GM23338 (cell line): ENCODE measurements around the gene TPP1. TPM values are rescaled to one million over a fixed set of nuclear protein-coding genes. Genes with fewer than 3 reads are reported as not detected.

Experiments
- ATAC-seq: fragments of 200-7000 bp; cut with Tn5 transposase; 3 replicates; pipeline ENCODE4 v1.9.1; 2020
- DNase-seq: peaks from one replicate; pipeline ENCODE4 v3.0.0-alpha.2; 2015; ENCODE audit warnings: low spot score
- H2AFZ ChIP-seq: fragments of 200-600 bp; sonication (generic); 2 replicates; pipeline ENCODE4 v1.8.0; 2016; ENCODE audit warnings: antibody characterized with exemption, mild to moderate bottlenecking, moderate library complexity
- H3F3A ChIP-seq: fragments of 200-600 bp; sonication (generic); replicated peaks from 2 replicates; pipeline ENCODE4 v1.8.0; 2017; ENCODE audit warnings: antibody characterized with exemption, mixed run types, low read depth
- H3K27ac ChIP-seq: fragments of 200-600 bp; sonication (generic); 2 replicates; pipeline ENCODE4 v1.6.1; 2016; ENCODE audit warnings: low read depth
- H3K27me3 ChIP-seq: fragments of 200-600 bp; sonication (generic); 2 replicates; pipeline ENCODE4 v1.8.0; 2016; ENCODE audit warnings: mild to moderate bottlenecking, mixed run types, moderate library complexity; ENCODE audit not compliant: insufficient read depth
- H3K36me3 ChIP-seq: fragments of 200-600 bp; sonication (generic); 2 replicates; pipeline ENCODE4 v1.8.0; 2016; ENCODE audit warnings: mild to moderate bottlenecking; ENCODE audit not compliant: insufficient read depth
- H3K4me1 ChIP-seq: fragments of 200-600 bp; sonication (generic); 2 replicates; pipeline ENCODE4 v1.8.0; 2016; ENCODE audit warnings: mild to moderate bottlenecking, moderate library complexity; ENCODE audit not compliant: insufficient read depth
- H3K4me2 ChIP-seq: fragments of 200-600 bp; sonication (generic); 2 replicates; pipeline ENCODE4 v1.7.1; 2017; ENCODE audit warnings: mixed run types
- H3K4me3 ChIP-seq: fragments of 200-600 bp; sonication (generic); 2 replicates; pipeline ENCODE4 v1.6.1; 2016; ENCODE audit warnings: mixed run types
- H3K79me2 ChIP-seq: fragments of 200-600 bp; sonication (generic); replicated peaks from 2 replicates; pipeline ENCODE4 v1.8.0; 2017; ENCODE audit warnings: mild to moderate bottlenecking; ENCODE audit not compliant: insufficient read depth
- H3K9me2 ChIP-seq: fragments of 200-600 bp; sonication (generic); 2 replicates; pipeline ENCODE4 v1.8.0; 2017; ENCODE audit not compliant: insufficient read depth
- H4K20me1 ChIP-seq: fragments of 200-600 bp; sonication (generic); replicated peaks from 2 replicates; pipeline ENCODE4 v1.8.0; 2017; ENCODE audit warnings: mild to moderate bottlenecking; ENCODE audit not compliant: insufficient read depth
- H3K27ac Mint-ChIP-seq: 2 replicates; pipeline ENCODE4 v1.8.0; 2020; ENCODE audit warnings: inconsistent platforms, mild to moderate bottlenecking, moderate library complexity, mixed read lengths
- H3K27me3 Mint-ChIP-seq: 3 replicates; pipeline ENCODE4 v1.8.0; 2022; ENCODE audit warnings: low read depth, mild to moderate bottlenecking, moderate library complexity, mixed read lengths, inconsistent platforms; ENCODE audit not compliant: insufficient read depth, poor library complexity
- H3K36me3 Mint-ChIP-seq: 3 replicates; pipeline ENCODE4 v1.8.0; 2021; ENCODE audit warnings: low read depth, mild to moderate bottlenecking, inconsistent platforms, moderate library complexity, mixed read lengths
- H3K4me1 Mint-ChIP-seq: 3 replicates; pipeline ENCODE4 v1.8.0; 2020; ENCODE audit warnings: mild to moderate bottlenecking, inconsistent platforms, mixed read lengths
- H3K4me3 Mint-ChIP-seq: 3 replicates; pipeline ENCODE4 v1.8.0; 2021; ENCODE audit warnings: moderate library complexity, mild to moderate bottlenecking, inconsistent platforms, mixed read lengths
- H3K9me3 Mint-ChIP-seq: 3 replicates; pipeline ENCODE4 v1.8.0; 2020; ENCODE audit warnings: moderate library complexity, mild to moderate bottlenecking, inconsistent platforms, mixed read lengths
- CREB1 ChIP-seq: fragments of 250-450 bp; sonication (Bioruptor Pico); IDR thresholded peaks from 2 replicates; pipeline ENCODE4 v1.5.0; 2020; ENCODE audit warnings: low read depth, mild to moderate bottlenecking, moderate library complexity
- EZH2 ChIP-seq: fragments of 200-600 bp; sonication (generic); IDR thresholded peaks from one replicate; pipeline ENCODE4 v1.8.0; 2017; ENCODE audit warnings: antibody characterized with exemption, mild to moderate bottlenecking, low read depth; ENCODE audit not compliant: unreplicated experiment
- EZH2phosphoT487 ChIP-seq: fragments of 200-600 bp; sonication (generic); IDR thresholded peaks from one replicate; pipeline ENCODE4 v1.8.1; 2018; ENCODE audit warnings: antibody characterized with exemption; ENCODE audit not compliant: unreplicated experiment
- JUNB ChIP-seq: IDR thresholded peaks from one replicate; pipeline ENCODE4 v1.6.1; 2016; ENCODE audit warnings: antibody characterized with exemption; ENCODE audit not compliant: unreplicated experiment
- NANOG ChIP-seq: IDR thresholded peaks from 2 replicates; pipeline ENCODE4 v1.6.1; 2016; ENCODE audit warnings: antibody characterized with exemption, borderline replicate concordance
- POLR2AphosphoS5 ChIP-seq: IDR thresholded peaks from 2 replicates; pipeline ENCODE4 v1.6.1; 2016; ENCODE audit warnings: antibody characterized with exemption, low read depth
- STAT1 ChIP-seq: IDR thresholded peaks from one replicate; pipeline ENCODE4 v1.6.1; 2016; ENCODE audit warnings: antibody characterized with exemption; ENCODE audit not compliant: unreplicated experiment
- ZNF114 ChIP-seq: fragments of 250-450 bp; sonication (Bioruptor Pico); IDR thresholded peaks from 2 replicates; pipeline ENCODE4 v1.5.0; 2020; ENCODE audit warnings: mild to moderate bottlenecking, moderate library complexity
- ZNF331 ChIP-seq: fragments of 250-450 bp; sonication (Bioruptor Pico); IDR thresholded peaks from 2 replicates; pipeline ENCODE4 v1.5.0; 2020; ENCODE audit warnings: low read depth, mild to moderate bottlenecking, moderate library complexity
- polyA plus RNA-seq: library from polyadenylated mRNA; unstranded; fragments of >200 nt; fragmentation: Nextera tagmentation; extraction: Ambion mirVana; gene quantifications from 2 replicates; pipeline ENCODE4 v1.2.1, GENCODE V29; 2016
- total RNA-seq: library from RNA; depleted of rRNA; stranded (reverse); fragments of >200 nt; shearing (Covaris generic); gene quantifications from 2 replicates; pipeline ENCODE4 v1.2.3, GENCODE V29; 2014
- TF ChIP-seq, protein P1 (sequence below): fragments of 250-450 bp; sonication (Bioruptor Pico); IDR thresholded peaks from 2 replicates; pipeline ENCODE4 v1.5.0; 2020; ENCODE audit warnings: mild to moderate bottlenecking, moderate library complexity
- TF ChIP-seq, protein P2 (sequence below), 2 experiments: fragments of 200-600 bp in 1 of 2; sonication (generic) in 1 of 2; conservative IDR thresholded peaks; 2 replicates each; pipeline versions ENCODE4 v1.5.1 to v1.6.1; 2016 to 2017; ENCODE audit warnings: antibody characterized with exemption in 2 of 2, low read depth in 2 of 2, mild to moderate bottlenecking in 2 of 2, moderate library complexity in 1 of 2
- TF ChIP-seq, protein P3 (sequence below): IDR thresholded peaks from one replicate; pipeline ENCODE4 v1.6.1; 2018; ENCODE audit warnings: antibody characterized with exemption; ENCODE audit not compliant: unreplicated experiment
- TF ChIP-seq, protein P4 (sequence below): IDR thresholded peaks from 2 replicates; pipeline ENCODE4 v1.6.1; 2016; ENCODE audit warnings: antibody characterized with exemption

Gene TPP1
- total and polyA plus RNA-seq, 2 experiments from 2014 or later: 21.7 to 49.7 TPM

DNA sequence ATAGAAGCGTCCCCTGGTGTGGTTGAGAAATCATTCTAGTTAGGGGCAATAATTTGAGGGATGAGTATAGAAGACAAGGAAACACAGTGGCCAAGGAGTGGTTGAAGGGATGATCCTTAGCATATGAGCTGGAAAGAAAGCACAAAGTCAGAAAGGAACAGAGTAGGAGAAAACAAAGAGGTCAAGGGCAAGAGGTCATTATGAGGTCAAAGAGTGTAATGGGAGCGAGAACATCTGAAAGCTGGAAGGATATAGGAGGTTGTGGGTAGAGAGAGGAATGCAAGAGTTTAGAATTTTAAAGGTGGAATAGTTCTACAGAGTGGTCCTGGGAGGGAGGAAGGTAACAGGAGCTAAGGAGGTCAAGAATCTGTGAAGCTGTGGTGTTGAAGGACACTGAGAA lies 34.4 kb upstream of the TPP1 start:
- TF ChIP-seq, protein P1, sequence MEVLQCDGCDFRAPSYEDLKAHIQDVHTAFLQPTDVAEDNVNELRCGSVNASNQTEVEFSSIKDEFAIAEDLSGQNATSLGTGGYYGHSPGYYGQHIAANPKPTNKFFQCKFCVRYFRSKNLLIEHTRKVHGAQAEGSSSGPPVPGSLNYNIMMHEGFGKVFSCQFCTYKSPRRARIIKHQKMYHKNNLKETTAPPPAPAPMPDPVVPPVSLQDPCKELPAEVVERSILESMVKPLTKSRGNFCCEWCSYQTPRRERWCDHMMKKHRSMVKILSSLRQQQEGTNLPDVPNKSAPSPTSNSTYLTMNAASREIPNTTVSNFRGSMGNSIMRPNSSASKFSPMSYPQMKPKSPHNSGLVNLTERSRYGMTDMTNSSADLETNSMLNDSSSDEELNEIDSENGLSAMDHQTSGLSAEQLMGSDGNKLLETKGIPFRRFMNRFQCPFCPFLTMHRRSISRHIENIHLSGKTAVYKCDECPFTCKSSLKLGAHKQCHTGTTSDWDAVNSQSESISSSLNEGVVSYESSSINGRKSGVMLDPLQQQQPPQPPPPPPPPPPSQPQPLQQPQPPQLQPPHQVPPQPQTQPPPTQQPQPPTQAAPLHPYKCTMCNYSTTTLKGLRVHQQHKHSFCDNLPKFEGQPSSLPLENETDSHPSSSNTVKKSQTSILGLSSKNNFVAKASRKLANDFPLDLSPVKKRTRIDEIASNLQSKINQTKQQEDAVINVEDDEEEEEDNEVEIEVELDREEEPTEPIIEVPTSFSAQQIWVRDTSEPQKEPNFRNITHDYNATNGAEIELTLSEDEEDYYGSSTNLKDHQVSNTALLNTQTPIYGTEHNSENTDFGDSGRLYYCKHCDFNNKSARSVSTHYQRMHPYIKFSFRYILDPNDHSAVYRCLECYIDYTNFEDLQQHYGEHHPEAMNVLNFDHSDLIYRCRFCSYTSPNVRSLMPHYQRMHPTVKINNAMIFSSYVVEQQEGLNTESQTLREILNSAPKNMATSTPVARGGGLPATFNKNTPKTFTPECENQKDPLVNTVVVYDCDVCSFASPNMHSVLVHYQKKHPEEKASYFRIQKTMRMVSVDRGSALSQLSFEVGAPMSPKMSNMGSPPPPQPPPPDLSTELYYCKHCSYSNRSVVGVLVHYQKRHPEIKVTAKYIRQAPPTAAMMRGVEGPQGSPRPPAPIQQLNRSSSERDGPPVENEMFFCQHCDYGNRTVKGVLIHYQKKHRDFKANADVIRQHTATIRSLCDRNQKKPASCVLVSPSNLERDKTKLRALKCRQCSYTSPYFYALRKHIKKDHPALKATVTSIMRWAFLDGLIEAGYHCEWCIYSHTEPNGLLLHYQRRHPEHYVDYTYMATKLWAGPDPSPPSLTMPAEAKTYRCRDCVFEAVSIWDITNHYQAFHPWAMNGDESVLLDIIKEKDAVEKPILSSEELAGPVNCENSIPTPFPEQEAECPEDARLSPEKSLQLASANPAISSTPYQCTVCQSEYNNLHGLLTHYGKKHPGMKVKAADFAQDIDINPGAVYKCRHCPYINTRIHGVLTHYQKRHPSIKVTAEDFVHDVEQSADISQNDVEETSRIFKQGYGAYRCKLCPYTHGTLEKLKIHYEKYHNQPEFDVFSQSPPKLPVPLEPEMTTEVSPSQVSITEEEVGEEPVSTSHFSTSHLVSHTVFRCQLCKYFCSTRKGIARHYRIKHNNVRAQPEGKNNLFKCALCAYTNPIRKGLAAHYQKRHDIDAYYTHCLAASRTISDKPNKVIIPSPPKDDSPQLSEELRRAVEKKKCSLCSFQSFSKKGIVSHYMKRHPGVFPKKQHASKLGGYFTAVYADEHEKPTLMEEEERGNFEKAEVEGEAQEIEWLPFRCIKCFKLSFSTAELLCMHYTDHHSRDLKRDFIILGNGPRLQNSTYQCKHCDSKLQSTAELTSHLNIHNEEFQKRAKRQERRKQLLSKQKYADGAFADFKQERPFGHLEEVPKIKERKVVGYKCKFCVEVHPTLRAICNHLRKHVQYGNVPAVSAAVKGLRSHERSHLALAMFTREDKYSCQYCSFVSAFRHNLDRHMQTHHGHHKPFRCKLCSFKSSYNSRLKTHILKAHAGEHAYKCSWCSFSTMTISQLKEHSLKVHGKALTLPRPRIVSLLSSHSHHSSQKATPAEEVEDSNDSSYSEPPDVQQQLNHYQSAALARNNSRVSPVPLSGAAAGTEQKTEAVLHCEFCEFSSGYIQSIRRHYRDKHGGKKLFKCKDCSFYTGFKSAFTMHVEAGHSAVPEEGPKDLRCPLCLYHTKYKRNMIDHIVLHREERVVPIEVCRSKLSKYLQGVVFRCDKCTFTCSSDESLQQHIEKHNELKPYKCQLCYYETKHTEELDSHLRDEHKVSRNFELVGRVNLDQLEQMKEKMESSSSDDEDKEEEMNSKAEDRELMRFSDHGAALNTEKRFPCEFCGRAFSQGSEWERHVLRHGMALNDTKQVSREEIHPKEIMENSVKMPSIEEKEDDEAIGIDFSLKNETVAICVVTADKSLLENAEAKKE (CRISPR knock-in tag): no peak
- TF ChIP-seq EZH2phosphoT487 (no peak), STAT1 (no peak), CREB1 (CRISPR knock-in tag) (no peak), ZNF114 (no peak), NANOG (no peak), JUNB (no peak), POLR2AphosphoS5 (no peak), EZH2 (no peak), ZNF331 (CRISPR knock-in tag) (no peak)
- TF ChIP-seq, protein P2, sequence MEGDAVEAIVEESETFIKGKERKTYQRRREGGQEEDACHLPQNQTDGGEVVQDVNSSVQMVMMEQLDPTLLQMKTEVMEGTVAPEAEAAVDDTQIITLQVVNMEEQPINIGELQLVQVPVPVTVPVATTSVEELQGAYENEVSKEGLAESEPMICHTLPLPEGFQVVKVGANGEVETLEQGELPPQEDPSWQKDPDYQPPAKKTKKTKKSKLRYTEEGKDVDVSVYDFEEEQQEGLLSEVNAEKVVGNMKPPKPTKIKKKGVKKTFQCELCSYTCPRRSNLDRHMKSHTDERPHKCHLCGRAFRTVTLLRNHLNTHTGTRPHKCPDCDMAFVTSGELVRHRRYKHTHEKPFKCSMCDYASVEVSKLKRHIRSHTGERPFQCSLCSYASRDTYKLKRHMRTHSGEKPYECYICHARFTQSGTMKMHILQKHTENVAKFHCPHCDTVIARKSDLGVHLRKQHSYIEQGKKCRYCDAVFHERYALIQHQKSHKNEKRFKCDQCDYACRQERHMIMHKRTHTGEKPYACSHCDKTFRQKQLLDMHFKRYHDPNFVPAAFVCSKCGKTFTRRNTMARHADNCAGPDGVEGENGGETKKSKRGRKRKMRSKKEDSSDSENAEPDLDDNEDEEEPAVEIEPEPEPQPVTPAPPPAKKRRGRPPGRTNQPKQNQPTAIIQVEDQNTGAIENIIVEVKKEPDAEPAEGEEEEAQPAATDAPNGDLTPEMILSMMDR (conservative IDR thresholded peaks at IDR 0.05; ENCODE audit: low read depth in 2 of 2): no peak
- TF ChIP-seq, protein P3, sequence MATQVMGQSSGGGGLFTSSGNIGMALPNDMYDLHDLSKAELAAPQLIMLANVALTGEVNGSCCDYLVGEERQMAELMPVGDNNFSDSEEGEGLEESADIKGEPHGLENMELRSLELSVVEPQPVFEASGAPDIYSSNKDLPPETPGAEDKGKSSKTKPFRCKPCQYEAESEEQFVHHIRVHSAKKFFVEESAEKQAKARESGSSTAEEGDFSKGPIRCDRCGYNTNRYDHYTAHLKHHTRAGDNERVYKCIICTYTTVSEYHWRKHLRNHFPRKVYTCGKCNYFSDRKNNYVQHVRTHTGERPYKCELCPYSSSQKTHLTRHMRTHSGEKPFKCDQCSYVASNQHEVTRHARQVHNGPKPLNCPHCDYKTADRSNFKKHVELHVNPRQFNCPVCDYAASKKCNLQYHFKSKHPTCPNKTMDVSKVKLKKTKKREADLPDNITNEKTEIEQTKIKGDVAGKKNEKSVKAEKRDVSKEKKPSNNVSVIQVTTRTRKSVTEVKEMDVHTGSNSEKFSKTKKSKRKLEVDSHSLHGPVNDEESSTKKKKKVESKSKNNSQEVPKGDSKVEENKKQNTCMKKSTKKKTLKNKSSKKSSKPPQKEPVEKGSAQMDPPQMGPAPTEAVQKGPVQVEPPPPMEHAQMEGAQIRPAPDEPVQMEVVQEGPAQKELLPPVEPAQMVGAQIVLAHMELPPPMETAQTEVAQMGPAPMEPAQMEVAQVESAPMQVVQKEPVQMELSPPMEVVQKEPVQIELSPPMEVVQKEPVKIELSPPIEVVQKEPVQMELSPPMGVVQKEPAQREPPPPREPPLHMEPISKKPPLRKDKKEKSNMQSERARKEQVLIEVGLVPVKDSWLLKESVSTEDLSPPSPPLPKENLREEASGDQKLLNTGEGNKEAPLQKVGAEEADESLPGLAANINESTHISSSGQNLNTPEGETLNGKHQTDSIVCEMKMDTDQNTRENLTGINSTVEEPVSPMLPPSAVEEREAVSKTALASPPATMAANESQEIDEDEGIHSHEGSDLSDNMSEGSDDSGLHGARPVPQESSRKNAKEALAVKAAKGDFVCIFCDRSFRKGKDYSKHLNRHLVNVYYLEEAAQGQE: no peak
- TF ChIP-seq, protein P4, sequence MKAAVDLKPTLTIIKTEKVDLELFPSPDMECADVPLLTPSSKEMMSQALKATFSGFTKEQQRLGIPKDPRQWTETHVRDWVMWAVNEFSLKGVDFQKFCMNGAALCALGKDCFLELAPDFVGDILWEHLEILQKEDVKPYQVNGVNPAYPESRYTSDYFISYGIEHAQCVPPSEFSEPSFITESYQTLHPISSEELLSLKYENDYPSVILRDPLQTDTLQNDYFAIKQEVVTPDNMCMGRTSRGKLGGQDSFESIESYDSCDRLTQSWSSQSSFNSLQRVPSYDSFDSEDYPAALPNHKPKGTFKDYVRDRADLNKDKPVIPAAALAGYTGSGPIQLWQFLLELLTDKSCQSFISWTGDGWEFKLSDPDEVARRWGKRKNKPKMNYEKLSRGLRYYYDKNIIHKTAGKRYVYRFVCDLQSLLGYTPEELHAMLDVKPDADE: no peak
- no peaks in the 10 kb centered on the region for H3K9me3 Mint-ChIP-seq
- Histone ChIP-seq H3K4me3 (no peak overlapping the region), H3K9me2 (no peaks in the 10 kb centered on the region), H4K20me1 (no peaks in the 10 kb centered on the region; the same call in 1 of the 2 replicates), H2AFZ (no peak overlapping the region), H3K4me1 (peaks cover 8% of the 10 kb centered on the region), H3K36me3 (no peaks in the 10 kb centered on the region), H3K79me2 (no peaks in the 10 kb centered on the region), H3K4me2 (no peak overlapping the region), H3K27ac (no peak overlapping the region), H3K27me3 (peaks cover 69% of the 10 kb centered on the region), H3F3A (peaks cover 10% of the 10 kb centered on the region; the same call in 1 of the 2 replicates)
- peaks cover 10% of the 10 kb centered on the region for H3K4me1 Mint-ChIP-seq
- H3K27ac Mint-ChIP-seq: no peak overlapping the region
- peaks cover 16% of the 10 kb centered on the region for H3K27me3 Mint-ChIP-seq
- H3K4me3 Mint-ChIP-seq: no peak overlapping the region
- no peak for DNase-seq
- no peak for ATAC-seq
- no peaks in the 10 kb centered on the region for H3K36me3 Mint-ChIP-seq
